RWPE1 (cell line): ENCODE results near the gene AIP.
"Not testable (repeated sequence)": the region's sequence is repeated elsewhere in the genome, so short reads cannot be mapped to it uniquely, and the experiment has no call there.

Experiments
- CTCF ChIA-PET: fragments of 350-600 bp; sonication (Branson Sonifier 250); formaldehyde crosslinking; extraction: SDS; loops from one replicate; lab custom pipeline; 2021; lab: Yijun Ruan, JAX
- POLR2A ChIA-PET: fragments of 400-600 bp; formaldehyde crosslinking; extraction: SDS; loops from one replicate; lab custom pipeline; 2020; ENCODE audit warnings: antibody characterized with exemption; ENCODE audit not compliant: low non-redundant PET; lab: Yijun Ruan, JAX
- DNase-seq: peaks from one replicate; pipeline ENCODE4 v3.0.0; 2012; ENCODE audit warnings: low spot score
- H3K27ac ChIP-seq: fragments of 450-650 bp; 2 replicates; pipeline ENCODE4 v1.5.1; 2017
- TF ChIP-seq, protein P1 (sequence below): fragments of 450-650 bp; conservative IDR thresholded peaks from 2 replicates; pipeline ENCODE4 v1.5.1; 2017; ENCODE audit warnings: low read depth, mild to moderate bottlenecking

The AIP gene

DNA sequence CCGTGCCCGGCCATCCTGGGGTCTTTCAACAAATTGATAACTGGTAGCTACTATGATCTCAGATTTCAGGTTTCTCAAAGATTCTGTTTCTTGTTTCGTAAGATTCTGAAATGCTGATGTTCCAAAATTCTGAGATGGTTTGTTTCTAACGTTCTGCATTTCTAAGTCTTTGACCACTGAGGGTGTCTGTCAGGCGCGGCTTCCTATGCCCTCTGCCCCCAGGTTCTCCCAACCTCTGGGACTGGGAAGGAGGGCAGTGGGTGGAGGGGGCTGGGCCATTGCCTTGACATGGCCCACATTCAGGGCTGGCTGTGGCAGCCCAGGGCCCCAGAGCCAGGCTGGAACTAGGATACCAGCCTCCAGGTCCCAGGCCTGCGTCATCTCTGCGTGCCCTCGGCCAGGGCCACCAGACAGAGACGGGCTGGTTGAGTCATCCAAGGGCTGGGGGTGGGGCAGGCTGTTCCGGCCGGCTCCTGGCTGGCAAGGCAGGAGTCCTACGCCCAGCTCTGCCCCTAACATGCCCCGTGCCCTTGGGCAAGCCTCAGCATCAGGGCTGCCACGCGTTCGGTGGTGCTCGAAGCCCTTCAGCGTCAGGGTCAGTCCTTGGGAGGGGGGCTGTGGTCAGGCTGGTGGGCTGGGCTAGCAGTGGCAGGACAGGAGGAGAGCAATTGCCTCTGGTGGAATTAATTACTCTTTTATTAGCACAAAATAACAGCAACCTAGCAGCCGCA is 19.0 kb upstream of the AIP start:
- H3K27ac ChIP-seq = peak overlapping the region; percentile 96
- DNase-seq = peak; percentile 85
- ChIA-PET CTCF (no interaction called here), POLR2A (interaction anchor here (0.5 to 0.9 kb wide), 2 partner anchors 17 to 33 kb away, joined by 3 read pairs; no protein-coding TSS in a partner anchor)
- TF ChIP-seq, protein P1, sequence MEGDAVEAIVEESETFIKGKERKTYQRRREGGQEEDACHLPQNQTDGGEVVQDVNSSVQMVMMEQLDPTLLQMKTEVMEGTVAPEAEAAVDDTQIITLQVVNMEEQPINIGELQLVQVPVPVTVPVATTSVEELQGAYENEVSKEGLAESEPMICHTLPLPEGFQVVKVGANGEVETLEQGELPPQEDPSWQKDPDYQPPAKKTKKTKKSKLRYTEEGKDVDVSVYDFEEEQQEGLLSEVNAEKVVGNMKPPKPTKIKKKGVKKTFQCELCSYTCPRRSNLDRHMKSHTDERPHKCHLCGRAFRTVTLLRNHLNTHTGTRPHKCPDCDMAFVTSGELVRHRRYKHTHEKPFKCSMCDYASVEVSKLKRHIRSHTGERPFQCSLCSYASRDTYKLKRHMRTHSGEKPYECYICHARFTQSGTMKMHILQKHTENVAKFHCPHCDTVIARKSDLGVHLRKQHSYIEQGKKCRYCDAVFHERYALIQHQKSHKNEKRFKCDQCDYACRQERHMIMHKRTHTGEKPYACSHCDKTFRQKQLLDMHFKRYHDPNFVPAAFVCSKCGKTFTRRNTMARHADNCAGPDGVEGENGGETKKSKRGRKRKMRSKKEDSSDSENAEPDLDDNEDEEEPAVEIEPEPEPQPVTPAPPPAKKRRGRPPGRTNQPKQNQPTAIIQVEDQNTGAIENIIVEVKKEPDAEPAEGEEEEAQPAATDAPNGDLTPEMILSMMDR = no peak

GRCh38 chr11:67464411-67465188 is 18.2 kb upstream of the AIP start:
- TF ChIP-seq, protein P1 = no peak
- ChIA-PET CTCF (interaction anchor here (0.6 kb wide), 1 partner anchor 120 kb away, joined by 3 read pairs; no protein-coding TSS in a partner anchor), POLR2A (interaction anchor here (0.5 to 0.8 kb wide), 2 partner anchors 24 to 36 kb away, joined by 3 read pairs; partner anchors contain the start of gene RPS6KB2)
- peak overlapping the region; percentile 96 for H3K27ac ChIP-seq
- peak; percentile 90 for DNase-seq

DNA sequence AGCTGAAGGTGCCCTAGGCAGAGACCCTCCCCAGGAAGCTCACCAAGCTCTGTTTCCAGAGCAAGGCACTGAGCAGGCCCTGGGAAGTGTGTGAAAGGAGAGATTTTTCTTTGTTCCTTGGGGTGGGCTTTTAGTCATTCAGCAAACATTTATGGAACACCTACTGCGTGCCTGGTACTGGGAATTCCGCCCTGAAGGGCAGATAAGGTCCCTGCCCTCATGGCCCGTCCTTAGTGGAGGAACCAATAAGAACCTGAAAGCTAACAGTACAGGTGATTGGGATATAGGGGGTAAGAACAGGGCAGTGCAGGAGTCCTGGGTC is 17.7 kb upstream of the AIP start:
- ChIA-PET CTCF (interaction anchor here (0.6 to 0.7 kb wide), 3 partner anchors 12 to 121 kb away, joined by 3 read pairs; no protein-coding TSS in a partner anchor), POLR2A (interaction anchor here (0.5 to 0.8 kb wide), 2 partner anchors 24 to 37 kb away, joined by 3 read pairs; partner anchors contain the start of gene RPS6KB2)
- TF ChIP-seq, protein P1 = no peak
- peak overlapping the region; percentile 96 for H3K27ac ChIP-seq
- DNase-seq = no peak

DNA sequence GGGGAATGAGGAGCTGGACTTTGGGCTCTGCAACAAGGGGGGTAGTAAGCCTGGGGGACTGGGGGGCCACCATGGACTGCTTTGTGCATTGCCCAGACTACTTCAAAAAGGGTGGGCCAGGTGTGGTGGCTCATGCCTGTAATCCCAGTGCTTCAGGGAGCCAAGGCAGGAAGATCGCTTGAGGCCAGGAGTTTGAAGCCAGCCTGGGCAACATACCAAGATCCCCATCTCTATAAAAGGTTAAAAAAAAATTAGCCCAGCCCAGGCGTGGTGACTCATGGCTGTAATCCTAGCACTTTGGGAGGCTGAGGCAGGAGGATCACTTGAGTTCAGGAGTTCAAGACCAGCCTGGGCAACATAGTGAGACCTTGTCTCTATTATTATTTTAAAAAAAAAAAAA is 17.3 kb upstream of the AIP start:
- POLR2A ChIA-PET = interaction anchor here (0.8 kb wide), 1 partner anchor 37 kb away, joined by 3 read pairs; the partner anchor contains the start of gene RPS6KB2
- peak overlapping the region; percentile 96 for H3K27ac ChIP-seq
- CTCF ChIA-PET = interaction anchor here (0.6 to 0.7 kb wide), 5 partner anchors 11 to 121 kb away, joined by 3 read pairs; no protein-coding TSS in a partner anchor

GRCh38 chr11:67466367-67466766 is 16.5 kb upstream of the AIP start:
- ChIA-PET CTCF (interaction anchor here (0.6 to 0.7 kb wide), 2 partner anchors 41 to 47 kb away, joined by 3 read pairs; no protein-coding TSS in a partner anchor), POLR2A (no interaction called here)
- H3K27ac ChIP-seq = peak overlapping the region; percentile 96
- TF ChIP-seq, protein P1 = no peak
- DNase-seq = no peak

More for the DNA sequence above, 17.3 kb upstream of the AIP start:
- not testable (repeated sequence) for DNase-seq

- CTCF ChIA-PET = interaction anchor here (1.9 kb wide), 1 partner anchor 66 kb away, joined by 13 read pairs; the partner anchor contains the start of gene PPP1CA
- no peak for DNase-seq
- POLR2A ChIA-PET = interaction anchor here (0.9 to 2.5 kb wide), 5 partner anchors 23 to 129 kb away, joined by 3 to 11 read pairs (median 5); partner anchors contain the start of genes CORO1B, PPP1CA and RPS6KB2
- H3K27ac ChIP-seq = peak overlapping the region; percentile 96
- TF ChIP-seq, protein P1 = no peak
Measured at GRCh38 chr11:67466962-67467771, 15.7 kb upstream of the AIP start.
